ENCODE measurements around the gene MUSTN1.

The MUSTN1 gene

DNA sequence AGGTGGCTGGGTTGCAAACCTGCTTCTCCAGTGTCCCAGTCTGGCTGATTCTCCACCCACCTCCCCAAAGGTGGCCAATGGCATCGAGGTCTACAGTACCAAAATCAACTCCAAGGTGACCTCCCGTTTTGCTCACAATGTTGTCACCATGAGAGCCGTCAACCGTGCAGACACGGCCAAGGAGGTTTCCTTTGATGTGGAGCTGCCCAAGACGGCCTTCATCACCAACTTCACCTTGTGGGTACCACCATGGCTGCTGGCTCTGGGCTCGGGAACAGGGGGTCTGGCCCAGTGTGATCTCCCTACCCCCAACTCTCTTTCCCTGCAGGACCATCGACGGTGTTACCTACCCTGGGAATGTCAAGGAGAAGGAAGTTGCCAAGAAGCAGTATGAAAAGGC, 38.4 kb downstream of the MUSTN1 start:
- H3K9ac ChIP-seq (ENCODE audit: low read length) = no peak overlapping the region
- no peaks in the 10 kb centered on the region for H3K9me3 ChIP-seq (ENCODE audit: low read length)
- H3K36me3 ChIP-seq (ENCODE audit: insufficient read depth, low read length) = no peaks in the 10 kb centered on the region
- TF ChIP-seq CTCF (IDR thresholded peaks at IDR 0.05; ENCODE audit: low read length) = no peak
- TF ChIP-seq EZH2 (IDR thresholded peaks at IDR 0.05; ENCODE audit: borderline replicate concordance, low read length) = no peak
- H3K79me2 ChIP-seq (ENCODE audit: insufficient read depth, low read length) = no peaks in the 10 kb centered on the region
- H3K4me2 ChIP-seq (ENCODE audit: low read length) = no peak overlapping the region
- no peak overlapping the region for H3K27ac ChIP-seq (ENCODE audit: low read depth, low read length, poor library complexity, severe bottlenecking)
- H3K4me3 ChIP-seq (ENCODE audit: low read depth, low read length, poor library complexity, severe bottlenecking) = no peak overlapping the region
- no peaks in the 10 kb centered on the region for H4K20me1 ChIP-seq (ENCODE audit: insufficient read depth, low read length)
- H3K9me2 ChIP-seq (ENCODE audit: low read depth, low read length) = no peaks in the 10 kb centered on the region
- no peaks in the 10 kb centered on the region for H3K4me1 ChIP-seq (ENCODE audit: insufficient read depth, low read length, severe bottlenecking)
- H3K27me3 ChIP-seq (ENCODE audit: insufficient read depth, low read length) = no peaks in the 10 kb centered on the region; the same call in 1 of the 2 replicates
- H2AFZ ChIP-seq (ENCODE audit: low read length) = no peak overlapping the region
- no peaks in the 10 kb centered on the region for H3F3A ChIP-seq (ENCODE audit: insufficient read depth, low read length)

GRCh38 chr3:52795298-52795900, 39.4 kb downstream of the MUSTN1 start:
- Histone ChIP-seq H4K20me1 (ENCODE audit: insufficient read depth, low read length) (no peaks in the 10 kb centered on the region), H3K4me3 (ENCODE audit: low read depth, low read length, poor library complexity, severe bottlenecking) (no peak overlapping the region)

GRCh38 chr3:52794612-52795099, 40.2 kb downstream of the MUSTN1 start, which contains the start of gene ITIH3:
ITIH3 (plus strand) TSS chr3:52794796; CDS start chr3:52794804, 8 bp downstream.
- no peak within 1 kb of the TSS for H2AFZ ChIP-seq (ENCODE audit: low read length)
- H3K27me3 ChIP-seq (ENCODE audit: insufficient read depth, low read length) = no peaks in the 10 kb centered on the region; the same call in 1 of the 2 replicates
- no peak within 1 kb of the TSS for H3K27ac ChIP-seq (ENCODE audit: low read depth, low read length, poor library complexity, severe bottlenecking)
- no peaks in the 10 kb centered on the region for H3K4me1 ChIP-seq (ENCODE audit: insufficient read depth, low read length, severe bottlenecking)
- H3K79me2 ChIP-seq (ENCODE audit: insufficient read depth, low read length) = no peaks in the 10 kb centered on the region
- TF ChIP-seq EZH2 (IDR thresholded peaks at IDR 0.05; ENCODE audit: borderline replicate concordance, low read length) = no peak
- TF ChIP-seq CTCF (IDR thresholded peaks at IDR 0.05; ENCODE audit: low read length) = no peak
- no peaks in the 10 kb centered on the region for H3F3A ChIP-seq (ENCODE audit: insufficient read depth, low read length)
- H3K9me2 ChIP-seq (ENCODE audit: low read depth, low read length) = no peaks in the 10 kb centered on the region
- no peaks in the 10 kb centered on the region for H3K36me3 ChIP-seq (ENCODE audit: insufficient read depth, low read length)
- H3K4me3 ChIP-seq (ENCODE audit: low read depth, low read length, poor library complexity, severe bottlenecking) = no peak within 1 kb of the TSS
- no peak within 1 kb of the TSS for H3K9ac ChIP-seq (ENCODE audit: low read length)
- no peaks in the 10 kb centered on the region for H3K9me3 ChIP-seq (ENCODE audit: low read length)
- H3K4me2 ChIP-seq (ENCODE audit: low read length) = no peak within 1 kb of the TSS
- no peaks in the 10 kb centered on the region for H4K20me1 ChIP-seq (ENCODE audit: insufficient read depth, low read length)

More at GRCh38 chr3:52795298-52795900, 39.4 kb downstream of the MUSTN1 start:
- no peak overlapping the region for H3K9ac ChIP-seq (ENCODE audit: low read length)
- TF ChIP-seq EZH2 (IDR thresholded peaks at IDR 0.05; ENCODE audit: borderline replicate concordance, low read length) (no peak), CTCF (IDR thresholded peaks at IDR 0.05; ENCODE audit: low read length) (no peak)
- no peak overlapping the region for H3K4me2 ChIP-seq (ENCODE audit: low read length)
- H3K27me3 ChIP-seq (ENCODE audit: insufficient read depth, low read length) = no peaks in the 10 kb centered on the region; the same call in 1 of the 2 replicates
- H3K9me3 ChIP-seq (ENCODE audit: low read length) = no peaks in the 10 kb centered on the region
- no peaks in the 10 kb centered on the region for H3F3A ChIP-seq (ENCODE audit: insufficient read depth, low read length)
- H2AFZ ChIP-seq (ENCODE audit: low read length) = no peak overlapping the region
- H3K9me2 ChIP-seq (ENCODE audit: low read depth, low read length) = no peaks in the 10 kb centered on the region
- H3K4me1 ChIP-seq (ENCODE audit: insufficient read depth, low read length, severe bottlenecking) = no peaks in the 10 kb centered on the region
- H3K27ac ChIP-seq (ENCODE audit: low read depth, low read length, poor library complexity, severe bottlenecking) = no peak overlapping the region
- H3K79me2 ChIP-seq (ENCODE audit: insufficient read depth, low read length) = no peaks in the 10 kb centered on the region
- H3K36me3 ChIP-seq (ENCODE audit: insufficient read depth, low read length) = no peaks in the 10 kb centered on the region
